HepG2 (cell line): ENCODE results near the gene SCYL1. TPM values are rescaled to one million over a fixed set of nuclear protein-coding genes. Genes with fewer than 3 reads are reported as not detected.

Source experiments
- E2F5 ChIP-seq: sonication (generic); formaldehyde crosslinking; conservative IDR thresholded peaks from 2 replicates; pipeline ENCODE4 v1.4.0; 2020; ENCODE audit warnings: missing genetic modification reagents
- FOXC1 ChIP-seq: sonication (generic); formaldehyde crosslinking; IDR thresholded peaks from 2 replicates; pipeline ENCODE4 v1.8.0; 2022; ENCODE audit warnings: mild to moderate bottlenecking, missing genetic modification reagents, borderline replicate concordance
- KDM6A ChIP-seq: IDR thresholded peaks from 2 replicates; pipeline ENCODE4 v1.6.1; 2016; ENCODE audit warnings: low read depth
- MAX ChIP-seq: IDR thresholded peaks from 2 replicates; pipeline ENCODE4 v1.6.1; 2012; ENCODE audit warnings: inconsistent platforms
- MIER3 ChIP-seq: IDR thresholded peaks from 2 replicates; pipeline ENCODE4 v1.6.1; 2016; ENCODE audit warnings: missing compliant biosample characterization, borderline replicate concordance
- MYPOP ChIP-seq: sonication (generic); formaldehyde crosslinking; IDR thresholded peaks from 2 replicates; pipeline ENCODE4 v1.8.1; 2023; ENCODE audit warnings: mild to moderate bottlenecking, moderate library complexity, missing genetic modification reagents
- SMARCC2 ChIP-seq: fragments of 450-650 bp; IDR thresholded peaks from 2 replicates; pipeline ENCODE4 v1.6.1; 2017; ENCODE audit warnings: antibody characterized with exemption, mild to moderate bottlenecking
- SNRNP70 ChIP-seq: fragments of 200-400 bp; formaldehyde crosslinking; IDR thresholded peaks from 2 replicates; pipeline ENCODE4 v1.6.1; 2017; ENCODE audit warnings: mild to moderate bottlenecking, low read depth, low read length, moderate library complexity
- SRSF1 ChIP-seq: fragments of 200-400 bp; formaldehyde crosslinking; optimal IDR thresholded peaks from 2 replicates; pipeline ENCODE3; 2017; ENCODE audit warnings: mild to moderate bottlenecking, low read depth, low read length, moderate library complexity
- YEATS2 ChIP-seq: sonication (generic); formaldehyde crosslinking; IDR thresholded peaks from 2 replicates; pipeline ENCODE4 v1.4.0; 2020; ENCODE audit warnings: missing genetic modification reagents, borderline replicate concordance
- ZFP1 ChIP-seq: IDR thresholded peaks from 2 replicates; pipeline ENCODE4 v1.6.1; 2016
- ZFY ChIP-seq: sonication (generic); formaldehyde crosslinking; IDR thresholded peaks from 2 replicates; pipeline ENCODE4 v1.4.0; 2020; ENCODE audit warnings: missing genetic modification reagents
- ZNF30 ChIP-seq: sonication (generic); formaldehyde crosslinking; IDR thresholded peaks from 2 replicates; pipeline ENCODE4 v1.5.0; 2020; ENCODE audit warnings: mild to moderate bottlenecking, missing genetic modification reagents
- ZNF331 ChIP-seq: sonication (generic); formaldehyde crosslinking; IDR thresholded peaks from 2 replicates; pipeline ENCODE4 v1.4.0; 2020; ENCODE audit warnings: missing genetic modification reagents
- ZNF34 ChIP-seq: sonication (generic); formaldehyde crosslinking; IDR thresholded peaks from 2 replicates; pipeline ENCODE4 v1.4.0; 2020; ENCODE audit warnings: mild to moderate bottlenecking, missing genetic modification reagents, borderline replicate concordance
- ZNF451 ChIP-seq: sonication (generic); formaldehyde crosslinking; IDR thresholded peaks from 2 replicates; pipeline ENCODE4 v1.5.0; 2020; ENCODE audit warnings: mild to moderate bottlenecking, missing genetic modification reagents
- ZNF670 ChIP-seq: sonication (generic); formaldehyde crosslinking; IDR thresholded peaks from 2 replicates; pipeline ENCODE4 v1.8.0; 2022; ENCODE audit warnings: mild to moderate bottlenecking, missing genetic modification reagents, borderline replicate concordance
- ZNF672 ChIP-seq: sonication (generic); formaldehyde crosslinking; IDR thresholded peaks from 2 replicates; pipeline ENCODE4 v1.8.1; 2022; ENCODE audit warnings: missing genetic modification reagents
- ZNF772 ChIP-seq: sonication (generic); formaldehyde crosslinking; IDR thresholded peaks from 2 replicates; pipeline ENCODE4 v1.5.0; 2020; ENCODE audit warnings: mild to moderate bottlenecking, missing genetic modification reagents
- polyA plus RNA-seq, 8 experiments: library from polyadenylated mRNA; depleted of rRNA in 3 of 8; stranded (reverse) in 7 of 8; unstranded in 1 of 8; fragments of >200 nt; fragmentation: Illumina TruSeq in 4 of 8; extraction: Trizol in 4 of 8; gene quantifications; 2 replicates each; pipeline versions ENCODE4 v1.2.1 to v1.2.3, GENCODE V29; 2011 to 2016; ENCODE audit warnings: low read depth in 4 of 8, missing spikeins in 1 of 8, mixed read lengths in 1 of 8; ENCODE audit not compliant: insufficient read depth in 1 of 8
- total RNA-seq, 5 experiments: library from RNA; depleted of rRNA; stranded (reverse); fragments of >200 nt; fragmentation: Illumina TruSeq; extraction: Trizol; gene quantifications; 2 replicates each; pipeline ENCODE4 v1.2.3, GENCODE V29; 2016; ENCODE audit warnings: low read depth in 1 of 5
- TF ChIP-seq, protein P1 (sequence below): sonication (generic); formaldehyde crosslinking; IDR thresholded peaks from 2 replicates; pipeline ENCODE4 v1.5.0; 2020; ENCODE audit warnings: mild to moderate bottlenecking, missing genetic modification reagents
- TF ChIP-seq, protein P2 (sequence below): sonication (generic); formaldehyde crosslinking; IDR thresholded peaks from 2 replicates; pipeline ENCODE4 v1.5.1; 2020; ENCODE audit warnings: missing genetic modification reagents, mild to moderate bottlenecking, borderline replicate concordance
- TF ChIP-seq, protein P3 (sequence below): IDR thresholded peaks from 2 replicates; pipeline ENCODE4 v1.6.1; 2016; ENCODE audit warnings: missing genetic modification reagents, missing compliant biosample characterization

Gene SCYL1
- total and polyA plus RNA-seq, 2 of the 13 experiments (the other 11 are each of a cell fraction or from before 2014, with no cell fraction given) = 65.9 to 103 TPM

GRCh38 chr11:65487467-65488272, 37.2 kb upstream of the SCYL1 start (continued):
- TF ChIP-seq ZNF30 = no peak
- TF ChIP-seq ZNF670 (CRISPR knock-in tag) = peak; percentile 74; the same call in 1 of the 2 replicates
- TF ChIP-seq ZNF772 (CRISPR knock-in tag) = 0 out of 2 replicates have a peak, but pooled peaks have one; percentile 71
- TF ChIP-seq E2F5 = no peak
- TF ChIP-seq, protein P1, sequence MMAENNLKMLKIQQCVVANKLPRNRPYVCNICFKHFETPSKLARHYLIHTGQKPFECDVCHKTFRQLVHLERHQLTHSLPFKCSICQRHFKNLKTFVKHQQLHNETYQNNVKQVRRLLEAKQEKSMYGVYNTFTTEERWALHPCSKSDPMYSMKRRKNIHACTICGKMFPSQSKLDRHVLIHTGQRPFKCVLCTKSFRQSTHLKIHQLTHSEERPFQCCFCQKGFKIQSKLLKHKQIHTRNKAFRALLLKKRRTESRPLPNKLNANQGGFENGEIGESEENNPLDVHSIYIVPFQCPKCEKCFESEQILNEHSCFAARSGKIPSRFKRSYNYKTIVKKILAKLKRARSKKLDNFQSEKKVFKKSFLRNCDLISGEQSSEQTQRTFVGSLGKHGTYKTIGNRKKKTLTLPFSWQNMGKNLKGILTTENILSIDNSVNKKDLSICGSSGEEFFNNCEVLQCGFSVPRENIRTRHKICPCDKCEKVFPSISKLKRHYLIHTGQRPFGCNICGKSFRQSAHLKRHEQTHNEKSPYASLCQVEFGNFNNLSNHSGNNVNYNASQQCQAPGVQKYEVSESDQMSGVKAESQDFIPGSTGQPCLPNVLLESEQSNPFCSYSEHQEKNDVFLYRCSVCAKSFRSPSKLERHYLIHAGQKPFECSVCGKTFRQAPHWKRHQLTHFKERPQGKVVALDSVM = peak; percentile 64; the same call in 1 of the 2 replicates
- TF ChIP-seq MIER3 (CRISPR knock-in tag) = peak; percentile 63; the same call in 1 of the 2 replicates
- no peak for TF ChIP-seq SRSF1
- TF ChIP-seq MAX = peak; percentile 69
- TF ChIP-seq ZNF331 (CRISPR knock-in tag) = 0 out of 2 replicates have a peak, but pooled peaks have one; percentile 17
- TF ChIP-seq ZFY (CRISPR knock-in tag) = peak; percentile 64; the same call in 1 of the 2 replicates
- TF ChIP-seq SMARCC2 = no peak
- TF ChIP-seq ZFP1 (CRISPR knock-in tag) = peak; percentile 78; the same call in 1 of the 2 replicates
- peak; percentile 52; the same call in 1 of the 2 replicates for TF ChIP-seq ZNF451 (CRISPR knock-in tag)
- TF ChIP-seq, protein P2, sequence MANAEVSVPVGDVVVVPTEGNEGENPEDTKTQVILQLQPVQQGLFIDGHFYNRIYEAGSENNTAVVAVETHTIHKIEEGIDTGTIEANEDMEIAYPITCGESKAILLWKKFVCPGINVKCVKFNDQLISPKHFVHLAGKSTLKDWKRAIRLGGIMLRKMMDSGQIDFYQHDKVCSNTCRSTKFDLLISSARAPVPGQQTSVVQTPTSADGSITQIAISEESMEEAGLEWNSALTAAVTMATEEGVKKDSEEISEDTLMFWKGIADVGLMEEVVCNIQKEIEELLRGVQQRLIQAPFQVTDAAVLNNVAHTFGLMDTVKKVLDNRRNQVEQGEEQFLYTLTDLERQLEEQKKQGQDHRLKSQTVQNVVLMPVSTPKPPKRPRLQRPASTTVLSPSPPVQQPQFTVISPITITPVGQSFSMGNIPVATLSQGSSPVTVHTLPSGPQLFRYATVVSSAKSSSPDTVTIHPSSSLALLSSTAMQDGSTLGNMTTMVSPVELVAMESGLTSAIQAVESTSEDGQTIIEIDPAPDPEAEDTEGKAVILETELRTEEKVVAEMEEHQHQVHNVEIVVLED (CRISPR knock-in tag) = peak; percentile 41; the same call in 1 of the 2 replicates
- TF ChIP-seq MYPOP (CRISPR knock-in tag) = no peak
- TF ChIP-seq YEATS2 = peak; percentile 24; the same call in 1 of the 2 replicates
- TF ChIP-seq FOXC1 (CRISPR knock-in tag) = 0 out of 2 replicates have a peak, but pooled peaks have one; percentile 60
- no peak for TF ChIP-seq ZNF672 (CRISPR knock-in tag)
- TF ChIP-seq ZNF34 (CRISPR knock-in tag) = no peak
- TF ChIP-seq, protein P3, sequence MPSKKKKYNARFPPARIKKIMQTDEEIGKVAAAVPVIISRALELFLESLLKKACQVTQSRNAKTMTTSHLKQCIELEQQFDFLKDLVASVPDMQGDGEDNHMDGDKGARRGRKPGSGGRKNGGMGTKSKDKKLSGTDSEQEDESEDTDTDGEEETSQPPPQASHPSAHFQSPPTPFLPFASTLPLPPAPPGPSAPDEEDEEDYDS (CRISPR knock-in tag) = peak; percentile 36; the same call in 1 of the 2 replicates
- peak; percentile 47; the same call in 1 of the 2 replicates for TF ChIP-seq KDM6A (CRISPR knock-in tag)
- no peak for TF ChIP-seq SNRNP70
